HG03280 (cell line): Measurements from ENCODE around the gene HBG1.
"Not testable (repeated sequence)": the region's sequence is repeated elsewhere in the genome, so short reads cannot be mapped to it uniquely, and the experiment has no call there.

ENCODE experiments used
- ATAC-seq: cut with Tn5 transposase; IDR thresholded peaks from one replicate; pipeline ENCODE4 v1.9.1; 2021; ENCODE audit warnings: mild to moderate bottlenecking, moderate library complexity; ENCODE audit not compliant: unreplicated experiment

The HBG1 gene

GRCh38 chr11:5249807-5250396 lies at the start of gene HBG1:
Gene HBG1 (minus strand): TSS chr11:5249857. CDS start chr11:5249804, 53 bp downstream.
- ATAC-seq = not testable (repeated sequence)

- ATAC-seq = no peak
Observed at GRCh38 chr11:5298451-5298850, 48.8 kb upstream of the HBG1 start.

GRCh38 chr11:5297721-5298323 lies 48.2 kb upstream of the HBG1 start:
- no peak for ATAC-seq

DNA sequence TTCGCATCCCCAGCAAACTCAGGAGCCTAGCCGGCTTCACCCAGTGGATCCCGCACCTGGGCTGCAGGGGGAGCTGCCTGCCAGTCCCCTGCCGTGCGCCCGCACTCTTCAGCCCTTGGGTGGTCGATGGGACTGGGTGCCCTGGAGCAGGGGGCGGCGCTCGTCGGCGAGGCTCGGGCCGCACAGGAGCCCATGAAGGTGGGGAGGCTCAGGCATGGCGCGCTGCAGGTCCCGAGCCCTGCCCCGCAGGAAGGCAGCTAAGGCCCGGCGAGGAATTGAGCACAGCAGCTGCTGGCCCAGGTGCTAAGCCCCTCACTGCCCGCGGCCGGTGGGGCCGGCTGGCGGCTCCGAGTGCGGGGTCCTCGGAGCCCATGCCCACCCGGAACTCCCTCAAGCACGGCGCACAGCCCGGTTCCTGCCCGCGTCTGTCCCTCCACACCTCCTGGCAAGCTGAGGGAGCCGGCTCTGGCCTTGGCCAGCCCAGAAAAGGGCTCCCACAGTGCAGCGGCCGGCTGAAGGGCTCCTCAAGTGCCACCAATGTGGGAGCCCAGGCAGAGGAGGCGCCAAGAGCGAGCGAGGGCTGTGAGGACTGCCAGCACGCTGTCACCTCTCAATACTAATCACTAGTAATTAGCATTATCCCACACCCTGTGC lies 44.8 kb upstream of the HBG1 start:
- not testable (repeated sequence) for ATAC-seq

DNA sequence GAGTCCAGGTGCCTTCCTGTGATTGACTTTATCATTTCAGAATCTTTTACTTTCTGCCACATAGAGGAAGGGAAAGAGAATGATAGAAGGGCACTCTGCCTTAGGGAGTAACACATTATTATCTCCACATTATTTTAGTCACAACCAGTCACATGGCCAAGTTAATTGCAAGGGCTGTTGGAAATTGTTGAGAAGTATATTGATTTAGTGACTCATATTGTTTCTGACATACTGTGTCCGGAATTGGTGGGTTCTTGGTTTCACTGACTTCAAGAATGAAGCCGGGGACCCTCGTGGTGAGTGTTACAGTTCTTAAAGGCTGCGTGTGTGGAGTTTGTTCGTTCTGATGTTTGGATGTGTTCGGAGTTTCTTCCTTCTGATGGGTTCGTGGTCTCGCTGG lies 43.4 kb upstream of the HBG1 start:
- ATAC-seq = no peak

DNA sequence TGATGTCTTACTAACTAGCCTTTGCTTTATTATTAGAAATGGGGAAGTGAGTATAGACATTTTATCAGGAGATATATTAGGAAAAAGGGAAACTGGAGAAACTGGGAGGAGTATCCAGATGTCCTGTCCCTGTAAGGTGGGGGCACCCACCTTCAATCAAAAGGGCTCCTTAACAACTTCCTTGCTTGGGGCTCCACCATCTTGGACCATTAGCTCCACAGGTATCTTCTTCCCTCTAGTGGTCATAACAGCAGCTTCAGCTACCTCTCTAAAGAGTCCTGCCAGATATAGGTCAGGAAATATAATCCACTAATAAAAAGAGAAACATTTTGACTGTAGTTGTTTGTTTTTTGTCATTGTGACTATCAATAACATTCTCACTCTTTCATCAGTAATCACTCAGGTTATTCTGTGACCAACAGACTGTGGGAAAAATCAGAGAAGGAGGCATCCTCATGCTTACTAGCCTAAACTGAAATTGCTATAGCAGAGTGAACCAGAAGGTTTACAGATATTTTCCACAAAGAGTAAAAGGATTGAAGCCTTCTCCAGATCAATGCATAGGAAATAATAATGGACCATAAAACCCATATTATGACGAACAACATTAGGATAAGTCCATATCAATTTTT lies 41.7 kb upstream of the HBG1 start:
- peak; percentile 96 for ATAC-seq

- no peak for ATAC-seq
Observed at GRCh38 chr11:5290106-5290505, 40.4 kb upstream of the HBG1 start.

DNA sequence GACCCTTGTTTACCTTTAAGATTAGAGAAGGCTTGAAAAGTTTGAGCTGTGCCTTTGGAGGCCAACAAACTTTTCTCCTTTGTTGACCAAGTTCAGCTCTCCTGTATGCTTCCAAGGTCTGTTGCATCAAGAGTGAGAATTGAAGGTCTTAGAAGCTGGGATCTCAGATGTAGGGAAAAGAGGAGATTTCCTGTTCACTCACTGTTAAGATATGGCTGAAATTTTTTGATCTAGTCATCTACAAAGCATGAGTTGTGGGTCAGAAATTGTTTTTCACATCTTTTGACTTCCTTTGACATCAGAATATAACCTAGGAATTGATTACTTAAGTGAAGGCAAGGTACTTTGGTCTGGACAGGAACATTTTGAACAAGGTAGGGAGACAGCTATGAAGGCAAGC lies 40.0 kb upstream of the HBG1 start:
- ATAC-seq = no peak

DNA sequence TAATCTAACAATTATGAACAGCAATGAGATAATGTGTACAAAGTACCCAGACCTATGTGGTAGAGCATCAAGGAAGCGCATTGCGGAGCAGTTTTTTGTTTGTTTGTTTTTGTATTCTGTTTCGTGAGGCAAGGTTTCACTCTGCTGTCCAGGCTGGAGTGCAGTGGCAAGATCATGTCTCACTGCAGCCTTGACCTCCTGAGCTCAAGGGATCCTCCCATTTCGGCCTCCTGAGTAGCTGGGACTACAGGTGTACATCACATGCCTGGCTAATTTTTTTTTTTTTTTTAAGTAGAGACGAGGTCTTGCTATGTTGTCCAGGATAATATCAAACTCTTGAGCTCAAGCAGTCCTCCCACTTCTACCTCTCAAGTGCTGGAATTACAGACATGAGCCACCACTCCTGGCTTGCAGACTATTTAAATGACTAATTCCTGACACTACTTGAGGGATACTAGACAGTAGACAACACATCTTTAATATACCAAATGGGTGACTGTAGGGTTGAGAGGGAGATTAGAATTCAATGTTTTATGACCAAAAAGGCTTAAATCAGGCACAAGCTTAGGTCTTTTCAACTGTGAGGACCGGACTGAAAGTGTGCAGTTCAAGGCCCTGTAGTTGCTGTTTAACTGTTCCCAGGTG lies 39.4 kb upstream of the HBG1 start:
- no peak for ATAC-seq

GRCh38 chr11:5288108-5288905 lies 38.6 kb upstream of the HBG1 start:
- no peak for ATAC-seq

GRCh38 chr11:5286901-5287300 lies 37.2 kb upstream of the HBG1 start:
- no peak for ATAC-seq

GRCh38 chr11:5286351-5286750 lies 36.7 kb upstream of the HBG1 start:
- ATAC-seq = no peak

- ATAC-seq = no peak
Observed at GRCh38 chr11:5285703-5286340, 36.2 kb upstream of the HBG1 start.

GRCh38 chr11:5284637-5285036 lies 35.0 kb upstream of the HBG1 start:
- no peak for ATAC-seq

DNA sequence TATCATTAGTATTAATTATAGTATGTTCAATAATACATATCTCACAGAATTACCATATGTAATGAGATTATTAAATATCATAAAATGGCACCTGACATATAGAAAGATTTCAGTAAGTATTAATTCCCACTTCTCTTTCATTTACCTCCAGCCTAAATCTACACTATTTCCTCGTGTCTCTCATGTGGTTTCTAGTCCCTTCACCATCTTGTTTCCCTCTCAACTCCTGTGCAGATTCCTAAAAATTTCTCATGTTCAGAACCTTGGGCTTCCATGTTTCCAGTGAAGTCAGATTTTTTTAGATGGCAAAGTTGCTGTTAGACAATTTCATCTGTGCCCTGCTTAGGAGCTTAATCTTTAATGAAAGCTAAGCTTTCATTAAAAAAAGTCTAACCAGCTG lies 34.2 kb upstream of the HBG1 start:
- no peak for ATAC-seq

- no peak for ATAC-seq
Observed at GRCh38 chr11:5283086-5283485, 33.4 kb upstream of the HBG1 start.

- ATAC-seq = no peak
Observed at GRCh38 chr11:5282628-5283027, 33.0 kb upstream of the HBG1 start.

- ATAC-seq = no peak
Observed at GRCh38 chr11:5281596-5281995, 31.9 kb upstream of the HBG1 start.

DNA sequence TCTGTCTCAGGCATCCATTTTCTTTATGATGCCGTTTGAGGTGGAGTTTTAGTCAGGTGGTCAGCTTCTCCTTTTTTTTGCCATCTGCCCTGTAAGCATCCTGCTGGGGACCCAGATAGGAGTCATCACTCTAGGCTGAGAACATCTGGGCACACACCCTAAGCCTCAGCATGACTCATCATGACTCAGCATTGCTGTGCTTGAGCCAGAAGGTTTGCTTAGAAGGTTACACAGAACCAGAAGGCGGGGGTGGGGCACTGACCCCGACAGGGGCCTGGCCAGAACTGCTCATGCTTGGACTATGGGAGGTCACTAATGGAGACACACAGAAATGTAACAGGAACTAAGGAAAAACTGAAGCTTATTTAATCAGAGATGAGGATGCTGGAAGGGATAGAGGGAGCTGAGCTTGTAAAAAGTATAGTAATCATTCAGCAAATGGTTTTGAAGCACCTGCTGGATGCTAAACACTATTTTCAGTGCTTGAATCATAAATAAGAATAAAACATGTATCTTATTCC lies 31.0 kb upstream of the HBG1 start:
- ATAC-seq = peak; percentile 94

DNA sequence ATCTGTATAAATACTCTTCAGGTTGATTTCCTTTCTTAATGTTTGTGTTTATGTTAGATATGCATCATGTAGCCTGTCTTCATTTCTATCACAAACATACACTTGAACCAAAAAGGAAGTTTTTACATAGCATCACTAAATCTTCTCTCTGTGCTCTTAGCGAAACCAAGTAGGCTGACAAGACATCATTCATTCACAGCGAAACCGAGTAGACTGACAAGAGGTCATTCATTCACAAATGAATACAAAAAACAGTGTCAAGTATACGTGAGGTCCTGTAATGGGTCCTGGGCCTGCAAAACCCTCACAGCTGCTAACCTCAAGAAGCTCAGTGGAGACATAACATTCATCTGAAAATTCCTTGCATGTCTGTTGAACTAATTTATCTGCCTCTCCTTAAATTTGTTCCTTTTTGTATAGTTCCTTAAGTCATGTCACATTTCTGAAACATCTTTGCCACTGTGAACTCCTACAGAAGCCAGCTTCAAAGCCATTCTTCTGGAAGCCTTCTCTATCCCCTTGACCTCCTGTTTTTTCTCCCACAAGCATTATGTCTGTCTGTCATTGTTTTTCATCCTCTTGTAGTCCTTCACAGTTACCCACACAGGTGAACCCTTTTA lies 29.9 kb upstream of the HBG1 start:
- no peak for ATAC-seq
